BE2C (cell line): Measurements from ENCODE around the gene LAMA2.

ENCODE experiments used
- DNase-seq: peaks from one replicate; pipeline ENCODE4 v3.0.0-alpha.2; 2020
- H3K27me3 ChIP-seq: fragments of 250-450 bp; sonication (Bioruptor Pico); 2 replicates; pipeline ENCODE4 v1.5.1; 2020; ENCODE audit warnings: mild to moderate bottlenecking
- H3K36me3 ChIP-seq: fragments of 250-450 bp; sonication (Bioruptor Pico); 2 replicates; pipeline ENCODE4 v1.5.1; 2020; ENCODE audit warnings: mild to moderate bottlenecking
- H3K4me1 ChIP-seq: fragments of 250-450 bp; sonication (Bioruptor Pico); 2 replicates; pipeline ENCODE4 v1.5.1; 2020
- H3K4me3 ChIP-seq: 2 replicates; pipeline ENCODE4 v1.5.1; 2011; ENCODE audit warnings: low read depth, low read length
- H3K9me3 ChIP-seq: fragments of 250-450 bp; sonication (Bioruptor Pico); 2 replicates; pipeline ENCODE4 v1.5.1; 2020
- CTCF ChIP-seq: IDR thresholded peaks from 2 replicates; pipeline ENCODE4 v1.5.1; 2012; ENCODE audit warnings: mild to moderate bottlenecking, low read depth, low read length

The LAMA2 gene

GRCh38 chr6:129309154-129309553 lies 426.2 kb downstream of the LAMA2 start:
- no peak for TF ChIP-seq CTCF
- Histone ChIP-seq H3K27me3 (no peaks in the 10 kb centered on the region), H3K9me3 (no peaks in the 10 kb centered on the region), H3K4me3 (no peak overlapping the region), H3K4me1 (no peaks in the 10 kb centered on the region), H3K36me3 (no peaks in the 10 kb centered on the region)
- no peak for DNase-seq

- no peaks in the 10 kb centered on the region for H3K9me3 ChIP-seq
- no peaks in the 10 kb centered on the region for H3K36me3 ChIP-seq
- no peak for TF ChIP-seq CTCF
- H3K27me3 ChIP-seq = no peaks in the 10 kb centered on the region
- no peaks in the 10 kb centered on the region for H3K4me1 ChIP-seq
- DNase-seq = no peak
- no peak overlapping the region for H3K4me3 ChIP-seq
Measured at GRCh38 chr6:129312880-129313279, 429.9 kb downstream of the LAMA2 start.

GRCh38 chr6:129314575-129314974 lies 431.6 kb downstream of the LAMA2 start:
- Histone ChIP-seq H3K9me3 (no peaks in the 10 kb centered on the region), H3K27me3 (no peaks in the 10 kb centered on the region), H3K36me3 (no peaks in the 10 kb centered on the region), H3K4me3 (no peak overlapping the region), H3K4me1 (no peaks in the 10 kb centered on the region)
- DNase-seq = no peak
- no peak for TF ChIP-seq CTCF

- Histone ChIP-seq H3K36me3 (no peaks in the 10 kb centered on the region), H3K4me1 (no peaks in the 10 kb centered on the region), H3K9me3 (no peaks in the 10 kb centered on the region), H3K27me3 (no peaks in the 10 kb centered on the region), H3K4me3 (no peak overlapping the region)
- DNase-seq = no peak
- TF ChIP-seq CTCF = no peak
Measured at GRCh38 chr6:129317931-129318820, 435.2 kb downstream of the LAMA2 start.

GRCh38 chr6:129320892-129321291 lies 438.0 kb downstream of the LAMA2 start:
- TF ChIP-seq CTCF = no peak
- Histone ChIP-seq H3K4me3 (no peak overlapping the region), H3K36me3 (no peaks in the 10 kb centered on the region), H3K9me3 (no peaks in the 10 kb centered on the region), H3K27me3 (no peaks in the 10 kb centered on the region), H3K4me1 (no peaks in the 10 kb centered on the region)
- DNase-seq = no peak

GRCh38 chr6:129321303-129321702 lies 438.4 kb downstream of the LAMA2 start:
- Histone ChIP-seq H3K4me3 (no peak overlapping the region), H3K4me1 (no peaks in the 10 kb centered on the region), H3K27me3 (no peaks in the 10 kb centered on the region), H3K36me3 (no peaks in the 10 kb centered on the region), H3K9me3 (no peaks in the 10 kb centered on the region)
- no peak for DNase-seq
- TF ChIP-seq CTCF = no peak
